ENCODE measurements around the gene KRT13. TPM values are rescaled to one million over a fixed set of nuclear protein-coding genes. Genes with fewer than 3 reads are reported as not detected.

The KRT13 gene
- total and polyA plus RNA-seq, 7 experiments from 2014 or later, result not detected

DNA sequence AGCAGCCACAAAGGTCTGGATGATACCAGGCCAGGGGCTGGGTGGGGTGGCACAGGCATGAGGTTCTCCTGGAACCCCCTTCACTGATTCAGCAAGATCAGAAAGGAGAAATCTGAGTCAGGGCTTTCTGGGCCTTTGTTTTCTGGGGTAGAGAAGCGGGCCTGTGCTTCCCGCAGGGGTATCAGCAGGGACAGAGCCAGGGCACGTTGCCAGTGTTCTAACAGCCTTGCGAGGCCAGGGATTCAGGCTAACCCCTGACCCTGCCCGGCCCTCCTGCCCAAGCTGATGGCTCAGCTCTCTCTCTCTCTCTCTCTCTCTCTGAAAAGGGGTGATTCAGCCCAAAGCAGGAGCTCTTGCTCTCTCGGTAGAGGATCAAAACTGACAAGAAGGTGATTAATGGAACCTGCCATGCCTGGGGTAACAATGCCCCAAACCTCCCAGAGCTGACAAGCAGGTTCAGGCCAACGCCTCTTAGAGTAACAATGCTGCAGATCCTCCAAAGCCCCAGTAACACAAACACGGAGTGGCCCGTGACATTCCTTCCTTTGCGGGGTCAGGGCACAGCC lies 2.0 kb upstream of the KRT13 start:
- H3K36me3 Mint-ChIP-seq, result no peaks in the 10 kb centered on the region
- Histone ChIP-seq H3K36me3 (ENCODE audit: control insufficient read depth in 2 of 3, insufficient read depth in 3 of 3, low read length in 3 of 3) (no peaks in the 10 kb centered on the region), H3K4me1 (ENCODE audit: control insufficient read depth in 2 of 2, insufficient read depth in 2 of 2, low read length in 2 of 2) (no peaks in the 10 kb centered on the region), H3K4me3 (ENCODE audit: low read length) (no peak overlapping the region), H3K27me3 (ENCODE audit: control insufficient read depth in 2 of 2, insufficient read depth in 2 of 2, low read length in 2 of 2) (no peaks in the 10 kb centered on the region), H3K9me3 (ENCODE audit: control insufficient read depth in 2 of 3, low read length in 3 of 3) (no peaks in the 10 kb centered on the region), H3K27ac (ENCODE audit: low read depth, low read length) (no peak overlapping the region)
- no peak for ATAC-seq
- no peak for DNase-seq
- ChIA-PET POLR2A (interaction anchor here (0.6 kb wide), 1 partner anchor 445 kb away, joined by 3 read pairs; no protein-coding TSS in a partner anchor), CTCF (no interaction called here)
- no peak overlapping the region for H3K27ac Mint-ChIP-seq
- H3K4me1 Mint-ChIP-seq, result no peaks in the 10 kb centered on the region
- peaks cover 0 to 2% (median 0%) of the 10 kb centered on the region in 11 donors for H3K9me3 Mint-ChIP-seq
- H3K4me3 Mint-ChIP-seq, result no peak overlapping the region
- intact Hi-C loops (cut with micrococcal nuclease), result no loop called here
- no peaks in the 10 kb centered on the region for H3K27me3 Mint-ChIP-seq

DNA sequence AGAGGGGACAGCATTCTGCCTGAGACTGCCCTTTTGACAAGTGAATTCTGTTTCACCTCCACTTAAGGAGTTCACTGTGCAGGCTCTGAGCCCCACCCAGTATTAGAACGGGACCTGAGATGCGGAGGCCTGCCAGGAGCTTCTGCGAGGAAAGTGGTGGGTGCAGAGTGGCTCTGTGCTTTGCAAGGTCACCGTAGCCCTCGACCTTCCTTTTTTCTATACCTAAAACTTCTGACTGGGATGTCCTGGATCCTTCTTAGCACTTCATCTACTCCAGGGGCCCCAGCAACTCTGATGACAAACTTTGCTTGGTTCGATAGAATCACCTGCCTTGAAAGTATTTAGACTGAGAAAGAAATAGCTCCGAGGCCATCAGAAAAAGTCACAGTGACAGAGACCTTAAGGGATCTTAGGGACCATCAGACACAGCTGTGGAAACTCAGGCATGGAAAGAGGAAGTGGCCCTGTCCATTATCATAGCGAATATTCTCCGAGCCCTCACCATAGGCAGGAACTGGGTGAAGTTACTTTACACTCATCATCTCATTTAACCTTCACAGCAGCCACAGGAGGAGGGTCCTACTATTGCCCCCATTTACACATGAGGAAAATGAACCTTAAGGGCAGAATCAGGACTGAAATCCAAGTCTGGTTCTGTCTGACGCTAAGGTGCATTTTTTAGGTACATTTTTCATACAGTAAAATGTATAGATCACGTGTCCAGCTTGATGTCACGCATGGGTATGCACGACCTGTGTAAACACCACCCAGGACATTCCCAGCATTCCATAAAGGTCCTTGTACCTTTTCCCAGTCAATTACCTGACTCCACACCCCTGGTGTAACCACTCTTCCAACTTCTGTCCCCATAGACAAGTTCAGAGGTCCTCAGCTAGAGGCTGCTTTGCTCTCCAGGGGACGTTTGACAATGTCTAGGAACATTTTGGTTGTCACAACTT lies 676 bp upstream of the KRT13 start:
- no peaks in the 10 kb centered on the region for H3K27me3 ChIP-seq (ENCODE audit: control insufficient read depth in 2 of 2, insufficient read depth in 2 of 2, low read length in 2 of 2)
- Mint-ChIP-seq H3K4me1 (no peaks in the 10 kb centered on the region), H3K27ac (no peak overlapping the region), H3K4me3 (no peak overlapping the region), H3K9me3 (peaks cover 0 to 2% (median 0%) of the 10 kb centered on the region in 11 donors), H3K36me3 (no peaks in the 10 kb centered on the region), H3K27me3 (no peaks in the 10 kb centered on the region)
- POLR2A ChIA-PET, result no interaction called here
- H3K4me1 ChIP-seq (ENCODE audit: control insufficient read depth in 2 of 2, insufficient read depth in 2 of 2, low read length in 2 of 2), result no peaks in the 10 kb centered on the region
- CTCF ChIA-PET, result interaction anchor here (0.9 kb wide), 1 partner anchor 28 kb away, joined by 3 read pairs; no protein-coding TSS in a partner anchor
- intact Hi-C loops (cut with micrococcal nuclease), result no loop called here
- no peak overlapping the region for H3K27ac ChIP-seq (ENCODE audit: low read depth, low read length)
- H3K4me3 ChIP-seq (ENCODE audit: low read length), result no peak overlapping the region
- no peaks in the 10 kb centered on the region for H3K9me3 ChIP-seq (ENCODE audit: control insufficient read depth in 2 of 3, low read length in 3 of 3)
- H3K36me3 ChIP-seq (ENCODE audit: control insufficient read depth in 2 of 3, insufficient read depth in 3 of 3, low read length in 3 of 3), result no peaks in the 10 kb centered on the region
- DNase-seq, result no peak
- ATAC-seq, result no peak

DNA sequence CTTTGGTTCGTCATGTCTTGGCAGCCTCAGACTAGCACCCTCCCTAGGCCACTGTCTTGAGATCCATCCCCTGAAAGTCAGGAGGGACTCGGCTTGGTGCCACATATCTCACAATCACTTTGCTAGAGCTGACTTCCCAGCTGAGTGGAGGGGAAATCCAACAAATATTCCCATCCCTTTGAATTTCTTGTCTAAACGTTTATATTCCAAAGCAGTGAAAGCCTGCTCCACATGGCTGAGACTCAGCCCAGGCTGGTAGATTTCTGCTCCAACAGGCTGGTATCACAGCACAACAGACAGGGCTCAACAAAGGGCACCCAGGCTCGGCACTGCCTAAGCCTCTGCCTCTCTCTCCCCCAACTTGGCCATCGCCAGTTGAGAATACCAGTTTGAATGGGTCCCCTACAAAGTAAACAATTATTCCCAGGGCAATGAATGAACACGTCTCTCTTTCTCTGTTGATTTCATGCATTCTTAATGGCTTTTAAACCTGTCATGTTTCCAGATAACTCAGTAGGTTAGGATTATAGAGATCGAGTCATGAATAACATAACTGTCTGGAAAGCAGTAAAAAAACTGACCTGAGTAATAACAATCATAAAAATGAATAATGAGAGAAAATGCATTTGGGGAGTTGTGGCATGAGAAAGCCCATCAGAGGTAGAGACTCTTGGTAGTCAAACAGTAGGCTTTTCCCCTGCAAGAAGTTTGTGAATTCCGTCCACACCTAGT lies 1.0 kb downstream of the KRT13 start:
- Mint-ChIP-seq H3K36me3 (no peaks in the 10 kb centered on the region), H3K27ac (no peak overlapping the region), H3K4me1 (peaks cover 0 to 8% (median 0%) of the 10 kb centered on the region in 7 donors), H3K4me3 (no peak overlapping the region), H3K9me3 (peaks cover 0 to 2% (median 0%) of the 10 kb centered on the region in 11 donors), H3K27me3 (peaks cover 0 to 7% (median 0%) of the 10 kb centered on the region in 5 donors)
- H3K4me3 ChIP-seq (ENCODE audit: low read length), result no peak overlapping the region
- no peak overlapping the region for H3K27ac ChIP-seq (ENCODE audit: low read depth, low read length)
- intact Hi-C loops (cut with micrococcal nuclease), result no loop called here
- H3K27me3 ChIP-seq (ENCODE audit: control insufficient read depth in 2 of 2, insufficient read depth in 2 of 2, low read length in 2 of 2), result no peaks in the 10 kb centered on the region
- H3K4me1 ChIP-seq (ENCODE audit: control insufficient read depth in 2 of 2, insufficient read depth in 2 of 2, low read length in 2 of 2), result no peaks in the 10 kb centered on the region
- POLR2A ChIA-PET, result no interaction called here
- H3K36me3 ChIP-seq (ENCODE audit: control insufficient read depth in 2 of 3, insufficient read depth in 3 of 3, low read length in 3 of 3), result no peaks in the 10 kb centered on the region
- ATAC-seq (no peak), DNase-seq (no peak)
- H3K9me3 ChIP-seq (ENCODE audit: control insufficient read depth in 2 of 3, low read length in 3 of 3), result no peaks in the 10 kb centered on the region
- CTCF ChIA-PET, result no interaction called here

DNA sequence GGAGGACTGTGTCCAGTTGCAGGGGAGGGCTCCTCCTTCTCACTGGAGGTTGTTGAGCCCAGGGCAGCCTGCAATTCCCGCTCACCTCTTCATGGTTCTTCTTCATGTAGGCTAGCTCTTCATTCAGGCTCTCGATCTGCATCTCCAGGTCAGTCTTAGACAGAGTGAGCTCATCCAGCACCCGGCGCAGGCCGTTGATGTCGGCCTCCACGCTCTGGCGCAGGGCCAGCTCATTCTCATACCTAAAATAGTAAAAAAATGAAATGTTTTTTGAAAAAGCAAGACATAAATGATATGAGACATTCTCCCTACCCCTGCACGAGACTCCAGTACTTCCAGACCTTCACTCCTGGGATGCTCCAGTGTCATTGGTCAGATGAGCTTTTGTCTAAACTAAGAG lies 2.2 kb downstream of the KRT13 start:
- peaks cover 0 to 8% (median 0%) of the 10 kb centered on the region in 5 donors for H3K27me3 Mint-ChIP-seq
- Histone ChIP-seq H3K36me3 (ENCODE audit: control insufficient read depth in 2 of 3, insufficient read depth in 3 of 3, low read length in 3 of 3) (no peaks in the 10 kb centered on the region), H3K27ac (ENCODE audit: low read depth, low read length) (no peak overlapping the region), H3K4me3 (ENCODE audit: low read length) (no peak overlapping the region), H3K9me3 (ENCODE audit: control insufficient read depth in 2 of 3, low read length in 3 of 3) (no peaks in the 10 kb centered on the region), H3K4me1 (ENCODE audit: control insufficient read depth in 2 of 2, insufficient read depth in 2 of 2, low read length in 2 of 2) (no peaks in the 10 kb centered on the region), H3K27me3 (ENCODE audit: control insufficient read depth in 2 of 2, insufficient read depth in 2 of 2, low read length in 2 of 2) (no peaks in the 10 kb centered on the region)
- intact Hi-C loops (cut with micrococcal nuclease), result no loop called here
- no peaks in the 10 kb centered on the region for H3K36me3 Mint-ChIP-seq
- H3K27ac Mint-ChIP-seq, result peak overlapping the region in 1 of 9 donors; percentile 75
- CTCF ChIA-PET, result no interaction called here
- ATAC-seq (no peak), DNase-seq (no peak)
- no peak overlapping the region for H3K4me3 Mint-ChIP-seq
- peaks cover 2 to 14% (median 3%) of the 10 kb centered on the region in 7 donors for H3K4me1 Mint-ChIP-seq
- peaks cover 0 to 2% (median 0%) of the 10 kb centered on the region in 11 donors for H3K9me3 Mint-ChIP-seq
- POLR2A ChIA-PET, result no interaction called here

DNA sequence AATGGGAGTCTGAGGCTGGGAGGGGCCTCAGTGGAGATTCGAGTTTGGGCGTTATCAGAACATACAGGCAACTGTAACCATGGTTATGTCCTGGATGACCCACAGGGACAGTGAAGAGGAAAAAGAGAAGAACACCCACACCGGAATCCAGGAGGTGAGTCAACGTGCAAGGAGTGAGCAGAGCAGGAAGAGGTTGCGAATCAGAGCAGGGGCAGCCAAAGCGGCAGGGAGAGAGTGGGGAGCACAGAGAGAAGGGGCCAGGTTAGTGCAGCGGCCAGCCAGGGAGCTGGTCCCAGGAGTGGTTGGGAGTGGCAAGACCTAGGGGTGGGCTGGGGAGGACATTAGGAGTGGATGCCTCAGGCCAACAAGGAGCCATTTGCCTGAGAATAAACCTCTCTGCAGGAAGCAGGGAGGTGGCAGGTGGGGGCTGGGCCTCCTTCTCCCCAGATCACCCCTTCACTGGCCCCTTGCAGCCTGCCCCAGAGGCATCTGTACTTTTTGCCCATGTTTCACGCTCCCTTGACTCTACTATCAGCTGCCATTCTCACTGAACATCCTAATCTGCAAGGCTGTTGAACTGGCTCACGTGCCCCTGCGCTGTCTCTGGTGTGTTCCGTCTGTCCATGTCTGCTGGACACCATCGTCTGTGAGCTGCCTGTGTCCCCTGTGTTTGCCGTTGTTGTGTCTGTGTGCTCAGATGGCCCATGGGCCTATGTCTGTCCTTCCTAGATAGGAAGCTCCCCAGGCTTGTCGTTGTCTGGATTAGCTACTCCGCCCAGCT lies 5.1 kb downstream of the KRT13 start:
- Mint-ChIP-seq H3K27me3 (peaks cover 0 to 8% (median 0%) of the 10 kb centered on the region in 5 donors), H3K4me1 (peaks cover 14 to 23% (median 17%) of the 10 kb centered on the region in 7 donors), H3K9me3 (peaks cover 0 to 2% (median 0%) of the 10 kb centered on the region in 11 donors), H3K36me3 (no peaks in the 10 kb centered on the region), H3K27ac (no peak overlapping the region), H3K4me3 (no peak overlapping the region)
- H3K9me3 ChIP-seq (ENCODE audit: control insufficient read depth in 2 of 3, low read length in 3 of 3), result no peaks in the 10 kb centered on the region
- no peaks in the 10 kb centered on the region for H3K27me3 ChIP-seq (ENCODE audit: control insufficient read depth in 2 of 2, insufficient read depth in 2 of 2, low read length in 2 of 2)
- ChIA-PET POLR2A (no interaction called here), CTCF (no interaction called here)
- intact Hi-C loops (cut with micrococcal nuclease), result no loop called here
- ATAC-seq (peak; percentile 43), DNase-seq (no peak)
- H3K4me1 ChIP-seq (ENCODE audit: control insufficient read depth in 2 of 2, insufficient read depth in 2 of 2, low read length in 2 of 2), result peaks cover 0 to 9% of the 10 kb centered on the region in 2 donors
- no peak overlapping the region for H3K27ac ChIP-seq (ENCODE audit: low read depth, low read length)
- no peak overlapping the region for H3K4me3 ChIP-seq (ENCODE audit: low read length)
- no peaks in the 10 kb centered on the region for H3K36me3 ChIP-seq (ENCODE audit: control insufficient read depth in 2 of 3, insufficient read depth in 3 of 3, low read length in 3 of 3)

DNA sequence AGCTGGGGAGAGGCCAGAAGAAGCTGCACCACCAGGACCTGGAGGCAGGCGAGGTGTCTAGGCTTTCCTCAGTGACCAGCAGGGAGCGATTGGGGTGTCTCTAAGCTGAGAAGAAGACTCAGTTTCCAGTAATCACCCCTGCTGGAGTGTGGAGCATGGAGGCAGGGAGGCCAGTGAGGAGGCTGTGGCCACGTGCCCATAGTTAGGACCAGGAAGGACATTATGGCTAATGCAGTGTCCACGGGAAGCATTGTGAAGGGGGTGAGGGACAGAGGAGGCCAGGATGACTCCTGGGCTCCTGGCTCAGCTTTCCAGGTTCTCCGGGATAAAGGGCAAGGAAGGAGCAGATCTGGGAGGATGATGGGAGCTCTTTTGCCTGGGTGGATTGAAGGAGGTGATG lies 5.7 kb downstream of the KRT13 start:
- H3K36me3 Mint-ChIP-seq, result no peaks in the 10 kb centered on the region
- ChIA-PET POLR2A (no interaction called here), CTCF (interaction anchor here (0.9 kb wide), 1 partner anchor 177 kb away, joined by 3 read pairs; no protein-coding TSS in a partner anchor)
- Histone ChIP-seq H3K27ac (ENCODE audit: low read depth, low read length) (no peak overlapping the region), H3K4me1 (ENCODE audit: control insufficient read depth in 2 of 2, insufficient read depth in 2 of 2, low read length in 2 of 2) (peaks cover 0 to 9% of the 10 kb centered on the region in 2 donors), H3K27me3 (ENCODE audit: control insufficient read depth in 2 of 2, insufficient read depth in 2 of 2, low read length in 2 of 2) (no peaks in the 10 kb centered on the region), H3K4me3 (ENCODE audit: low read length) (no peak overlapping the region), H3K9me3 (ENCODE audit: control insufficient read depth in 2 of 3, low read length in 3 of 3) (no peaks in the 10 kb centered on the region), H3K36me3 (ENCODE audit: control insufficient read depth in 2 of 3, insufficient read depth in 3 of 3, low read length in 3 of 3) (no peaks in the 10 kb centered on the region)
- intact Hi-C loops (cut with micrococcal nuclease), result no loop called here
- peaks cover 0 to 2% (median 0%) of the 10 kb centered on the region in 11 donors for H3K9me3 Mint-ChIP-seq
- peaks cover 14 to 23% (median 17%) of the 10 kb centered on the region in 7 donors for H3K4me1 Mint-ChIP-seq
- H3K27ac Mint-ChIP-seq, result no peak overlapping the region
- no peak overlapping the region for H3K4me3 Mint-ChIP-seq
- H3K27me3 Mint-ChIP-seq, result peaks cover 0 to 8% (median 0%) of the 10 kb centered on the region in 5 donors
- ATAC-seq (no peak), DNase-seq (no peak)
